Type B pancreatic cell (in vitro differentiated cells): Measurements from ENCODE around the gene MYMK. TPM values are rescaled to one million over a fixed set of nuclear protein-coding genes. Genes with fewer than 3 reads are reported as not detected.
A peak's percentile ranks its signal among the peaks of the same experiment; 100 is the strongest.

Experiments used
- DNase-seq: peaks from one replicate; pipeline ENCODE4 v3.0.0; 2021; ENCODE audit warnings: mixed read lengths; ENCODE audit not compliant: unreplicated experiment; ENCODE audit errors: extremely low spot score
- H3K27ac Mint-ChIP-seq: 2 replicates; pipeline ENCODE4 v1.8.0; 2021; ENCODE audit warnings: mild to moderate bottlenecking, mixed read lengths
- H3K27me3 Mint-ChIP-seq: 2 replicates; pipeline ENCODE4 v1.8.0; 2021; ENCODE audit warnings: mixed read lengths
- H3K36me3 Mint-ChIP-seq: 2 replicates; pipeline ENCODE4 v1.8.0; 2021; ENCODE audit warnings: mixed read lengths
- H3K4me1 Mint-ChIP-seq: one replicate; pipeline ENCODE4 v1.8.0; 2021; ENCODE audit warnings: mixed read lengths; ENCODE audit not compliant: unreplicated experiment
- H3K4me3 Mint-ChIP-seq: 2 replicates; pipeline ENCODE4 v1.8.0; 2021; ENCODE audit warnings: mild to moderate bottlenecking, mixed read lengths
- H3K9me3 Mint-ChIP-seq: 2 replicates; pipeline ENCODE4 v1.8.0; 2021; ENCODE audit warnings: mixed read lengths
- CTCF ChIP-seq: fragments of 200-600 bp; sonication (generic); conservative IDR thresholded peaks from 2 replicates; pipeline ENCODE4 v1.5.0; 2021; ENCODE audit warnings: antibody characterized with exemption, mild to moderate bottlenecking
- total RNA-seq: library from RNA; stranded (reverse); gene quantifications from 2 replicates; pipeline ENCODE4 v1.2.1, GENCODE V29; 2021; ENCODE audit warnings: low replicate concordance

Gene MYMK
- total RNA-seq, 1 donor from 2014 or later = not detected

- Mint-ChIP-seq H3K36me3 (no peaks in the 10 kb centered on the region), H3K27ac (no peak overlapping the region), H3K4me3 (no peak overlapping the region), H3K9me3 (no peaks in the 10 kb centered on the region), H3K4me1 (peaks cover 3% of the 10 kb centered on the region), H3K27me3 (no peaks in the 10 kb centered on the region)
- no peak for TF ChIP-seq CTCF
- DNase-seq = no peak
Observed at GRCh38 chr9:133470427-133470924, 54.3 kb downstream of the MYMK start.

- no peak for TF ChIP-seq CTCF
- no peaks in the 10 kb centered on the region for H3K9me3 Mint-ChIP-seq
- no peaks in the 10 kb centered on the region for H3K27me3 Mint-ChIP-seq
- H3K36me3 Mint-ChIP-seq = no peaks in the 10 kb centered on the region
- H3K4me3 Mint-ChIP-seq = no peak overlapping the region
- DNase-seq = no peak
- peaks cover 3% of the 10 kb centered on the region for H3K4me1 Mint-ChIP-seq
- no peak overlapping the region for H3K27ac Mint-ChIP-seq
Observed at GRCh38 chr9:133468777-133469421, 55.9 kb downstream of the MYMK start.

GRCh38 chr9:133468374-133468773 is 56.4 kb downstream of the MYMK start:
- TF ChIP-seq CTCF = no peak
- H3K4me3 Mint-ChIP-seq = no peak overlapping the region
- H3K4me1 Mint-ChIP-seq = peaks cover 3% of the 10 kb centered on the region
- H3K27ac Mint-ChIP-seq = no peak overlapping the region
- no peaks in the 10 kb centered on the region for H3K36me3 Mint-ChIP-seq
- DNase-seq = no peak
- no peaks in the 10 kb centered on the region for H3K27me3 Mint-ChIP-seq
- H3K9me3 Mint-ChIP-seq = no peaks in the 10 kb centered on the region

GRCh38 chr9:133467101-133467500 is 57.7 kb downstream of the MYMK start:
- no peak for DNase-seq
- peak; percentile 22 for TF ChIP-seq CTCF
- no peak overlapping the region for H3K4me3 Mint-ChIP-seq
- no peaks in the 10 kb centered on the region for H3K27me3 Mint-ChIP-seq
- no peaks in the 10 kb centered on the region for H3K36me3 Mint-ChIP-seq
- no peak overlapping the region for H3K27ac Mint-ChIP-seq
- no peaks in the 10 kb centered on the region for H3K9me3 Mint-ChIP-seq
- peaks cover 3% of the 10 kb centered on the region for H3K4me1 Mint-ChIP-seq

GRCh38 chr9:133465984-133466383 is 58.8 kb downstream of the MYMK start:
- no peak overlapping the region for H3K27ac Mint-ChIP-seq
- TF ChIP-seq CTCF = no peak
- H3K36me3 Mint-ChIP-seq = no peaks in the 10 kb centered on the region
- H3K9me3 Mint-ChIP-seq = no peaks in the 10 kb centered on the region
- no peaks in the 10 kb centered on the region for H3K27me3 Mint-ChIP-seq
- no peak for DNase-seq
- H3K4me1 Mint-ChIP-seq = peaks cover 11% of the 10 kb centered on the region
- no peak overlapping the region for H3K4me3 Mint-ChIP-seq
